H1 (cell line): Measurements from ENCODE around the gene LAIR2. TPM values are rescaled to one million over a fixed set of nuclear protein-coding genes. Genes with fewer than 3 reads are reported as not detected.

Experiments
- CHD7 ChIP-seq: fragments of 300-600 bp; sonication (generic); IDR thresholded peaks from 2 replicates; pipeline ENCODE4 v1.7.1; 2012; ENCODE audit warnings: low read length, moderate library complexity, mild to moderate bottlenecking, inconsistent platforms; ENCODE audit not compliant: insufficient replicate concordance
- polyA plus RNA-seq, 7 experiments: library from polyadenylated mRNA; depleted of rRNA in 3 of 7; stranded (reverse) in 5 of 7; unstranded in 2 of 7; fragments of >200 nt in 5 of 7; fragments of 200-250 nt in 2 of 7; gene quantifications; 1 replicate in 5 of 7; 2 replicates in 1 of 7; 4 replicates in 1 of 7; pipeline versions ENCODE4 v1.2.1 to v1.2.3, GENCODE V29; 2011 to 2013; ENCODE audit warnings: missing spikeins in 2 of 7, mixed read lengths in 2 of 7
- total RNA-seq: library from RNA; stranded (reverse); fragmentation: NEBNext Ultra II Directional; extraction: Animal tissue kit (Norgen Biotek cat#: 25700); gene quantifications from 2 replicates; pipeline ENCODE4 v1.2.1, GENCODE V29; 2021

LAIR2 gene
- total and polyA plus RNA-seq, 2 of the 8 experiments (the other 6 are each of a cell fraction or from before 2014, with no cell fraction given), result not detected

- no peak for TF ChIP-seq CHD7
- TF ChIP-seq, all 59 proteins: peak for 0
These were observed 33.1 kb upstream of the LAIR2 start (continued) for GRCh38 chr19:54469496-54469934.
